Uterus (tissue), 2 donors: Measurements from ENCODE around the gene HLA-DRB1.
A peak's percentile ranks its signal among the peaks of the same experiment; 100 is the strongest.

Experiments used
- POLR2A ChIP-seq, 2 donors: fragments of 450-650 bp; IDR thresholded peaks; one replicate each; pipeline ENCODE4 v1.6.1; 2016; ENCODE audit warnings: antibody characterized with exemption in 2 of 2, mild to moderate bottlenecking in 1 of 2, moderate library complexity in 1 of 2
- TF ChIP-seq, protein P1 (sequence below), 4 experiments: fragments of 200-600 bp in 2 of 4; fragments of 450-650 bp in 2 of 4; sonication (generic) in 2 of 4; IDR thresholded peaks; one replicate each; pipeline ENCODE4 v1.5.1; 2016 to 2019; ENCODE audit warnings: antibody characterized with exemption in 4 of 4, mild to moderate bottlenecking in 2 of 4, moderate library complexity in 1 of 4

DNA sequence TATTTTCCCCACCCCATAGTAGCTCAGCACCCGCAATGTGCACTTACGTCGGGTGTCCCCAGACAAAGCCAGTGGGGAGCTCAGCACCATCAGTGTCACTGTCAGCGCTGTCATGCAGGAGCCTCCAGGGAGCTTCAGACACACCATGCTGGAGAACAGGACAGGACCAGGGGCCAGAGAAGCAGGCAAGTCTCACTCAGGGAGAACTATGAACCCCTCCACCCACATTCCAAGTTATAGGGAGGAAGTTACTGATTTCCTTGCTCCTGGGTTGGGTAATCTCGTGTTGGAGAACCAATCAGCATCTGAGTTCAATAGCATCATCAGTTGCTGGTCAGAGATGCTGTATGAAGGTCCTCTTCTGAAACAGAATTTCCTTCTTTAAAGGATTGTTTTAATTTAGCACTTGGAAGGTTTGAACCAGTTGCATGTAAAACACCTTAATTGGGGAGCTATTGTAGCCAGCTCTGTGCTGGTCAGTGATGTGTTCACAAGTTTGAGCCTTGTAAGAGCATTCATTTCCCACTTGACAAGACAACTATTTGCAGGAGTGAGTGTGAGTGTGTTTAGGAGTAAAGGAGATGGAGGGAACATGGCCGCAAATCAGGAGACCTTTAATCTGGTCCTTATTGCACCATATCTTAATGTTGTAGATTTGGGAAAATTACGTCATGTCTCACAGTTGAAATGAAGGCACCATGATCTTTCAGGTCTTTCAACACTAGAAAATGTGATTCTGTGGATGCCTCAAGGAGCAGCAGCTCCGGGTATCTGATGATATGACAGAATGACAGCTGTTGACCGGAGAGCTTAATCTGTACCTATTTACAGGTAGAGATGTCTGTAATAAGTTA is at the start of gene HLA-DRB1:
- peak in 1 of 2 donors; percentile 72 for TF ChIP-seq POLR2A (IDR thresholded peaks at IDR 0.05)
- TF ChIP-seq, protein P1, sequence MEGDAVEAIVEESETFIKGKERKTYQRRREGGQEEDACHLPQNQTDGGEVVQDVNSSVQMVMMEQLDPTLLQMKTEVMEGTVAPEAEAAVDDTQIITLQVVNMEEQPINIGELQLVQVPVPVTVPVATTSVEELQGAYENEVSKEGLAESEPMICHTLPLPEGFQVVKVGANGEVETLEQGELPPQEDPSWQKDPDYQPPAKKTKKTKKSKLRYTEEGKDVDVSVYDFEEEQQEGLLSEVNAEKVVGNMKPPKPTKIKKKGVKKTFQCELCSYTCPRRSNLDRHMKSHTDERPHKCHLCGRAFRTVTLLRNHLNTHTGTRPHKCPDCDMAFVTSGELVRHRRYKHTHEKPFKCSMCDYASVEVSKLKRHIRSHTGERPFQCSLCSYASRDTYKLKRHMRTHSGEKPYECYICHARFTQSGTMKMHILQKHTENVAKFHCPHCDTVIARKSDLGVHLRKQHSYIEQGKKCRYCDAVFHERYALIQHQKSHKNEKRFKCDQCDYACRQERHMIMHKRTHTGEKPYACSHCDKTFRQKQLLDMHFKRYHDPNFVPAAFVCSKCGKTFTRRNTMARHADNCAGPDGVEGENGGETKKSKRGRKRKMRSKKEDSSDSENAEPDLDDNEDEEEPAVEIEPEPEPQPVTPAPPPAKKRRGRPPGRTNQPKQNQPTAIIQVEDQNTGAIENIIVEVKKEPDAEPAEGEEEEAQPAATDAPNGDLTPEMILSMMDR (IDR thresholded peaks at IDR 0.05) = no peak
